Prostate gland (tissue), 2 donors: ENCODE data around the gene MXD4.

Source experiments
- POLR2A ChIP-seq: fragments of 450-650 bp; IDR thresholded peaks from one replicate; pipeline ENCODE4 v1.6.1; 2016; ENCODE audit warnings: antibody characterized with exemption, mild to moderate bottlenecking
- TF ChIP-seq, protein P1 (sequence below), 4 experiments: fragments of 200-600 bp in 2 of 4; fragments of 450-650 bp in 2 of 4; sonication (generic) in 2 of 4; IDR thresholded peaks; 1 replicate in 3 of 4; 2 replicates in 1 of 4; pipeline ENCODE4 v1.5.1; 2016 to 2019; ENCODE audit warnings: antibody characterized with exemption in 4 of 4, mild to moderate bottlenecking in 2 of 4, moderate library complexity in 2 of 4

DNA sequence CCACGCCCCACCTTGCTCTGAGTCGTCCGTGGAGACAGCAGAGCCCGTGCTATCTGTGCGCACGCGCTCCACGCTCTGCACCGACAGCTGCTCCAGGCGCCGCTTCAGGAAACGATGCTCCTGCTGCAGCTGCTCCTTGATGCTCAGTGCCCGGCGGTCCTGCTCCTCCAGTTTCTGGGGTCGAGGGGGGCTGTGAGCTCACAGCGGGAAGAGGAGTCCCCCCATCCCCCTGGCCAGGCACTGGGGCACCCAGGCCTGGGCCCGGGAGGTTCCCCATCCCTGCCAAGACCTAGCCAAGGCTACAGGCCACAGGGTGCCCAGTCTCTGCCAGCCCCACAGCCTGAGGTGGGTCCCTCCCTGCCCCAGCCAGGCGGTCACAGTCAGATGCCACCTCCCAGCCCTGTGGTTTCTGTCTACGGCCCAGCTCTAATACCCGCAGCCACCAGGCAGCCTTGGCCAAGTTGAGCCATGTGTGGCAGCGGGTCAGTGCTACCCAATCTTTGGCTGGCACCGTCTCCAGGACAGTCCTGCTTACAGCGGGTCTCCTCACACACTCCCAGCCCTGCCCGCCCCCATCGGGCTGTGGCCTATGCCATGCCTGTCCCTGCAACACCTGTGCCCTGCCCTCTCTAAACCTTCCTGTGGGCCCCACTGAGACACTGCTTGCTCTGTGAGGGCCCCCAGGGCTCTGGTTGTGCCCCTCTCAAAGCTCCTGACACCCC lies 10.7 kb downstream of the MXD4 start:
- TF ChIP-seq POLR2A = no peak
- TF ChIP-seq, protein P1, sequence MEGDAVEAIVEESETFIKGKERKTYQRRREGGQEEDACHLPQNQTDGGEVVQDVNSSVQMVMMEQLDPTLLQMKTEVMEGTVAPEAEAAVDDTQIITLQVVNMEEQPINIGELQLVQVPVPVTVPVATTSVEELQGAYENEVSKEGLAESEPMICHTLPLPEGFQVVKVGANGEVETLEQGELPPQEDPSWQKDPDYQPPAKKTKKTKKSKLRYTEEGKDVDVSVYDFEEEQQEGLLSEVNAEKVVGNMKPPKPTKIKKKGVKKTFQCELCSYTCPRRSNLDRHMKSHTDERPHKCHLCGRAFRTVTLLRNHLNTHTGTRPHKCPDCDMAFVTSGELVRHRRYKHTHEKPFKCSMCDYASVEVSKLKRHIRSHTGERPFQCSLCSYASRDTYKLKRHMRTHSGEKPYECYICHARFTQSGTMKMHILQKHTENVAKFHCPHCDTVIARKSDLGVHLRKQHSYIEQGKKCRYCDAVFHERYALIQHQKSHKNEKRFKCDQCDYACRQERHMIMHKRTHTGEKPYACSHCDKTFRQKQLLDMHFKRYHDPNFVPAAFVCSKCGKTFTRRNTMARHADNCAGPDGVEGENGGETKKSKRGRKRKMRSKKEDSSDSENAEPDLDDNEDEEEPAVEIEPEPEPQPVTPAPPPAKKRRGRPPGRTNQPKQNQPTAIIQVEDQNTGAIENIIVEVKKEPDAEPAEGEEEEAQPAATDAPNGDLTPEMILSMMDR (IDR thresholded peaks at IDR 0.05) = no peak
